ENCODE measurements around the gene KLHL1.

KLHL1 gene

GRCh38 chr13:69948016-69948415 lies 160.2 kb downstream of the KLHL1 start:
- no peak overlapping the region for H3K4me3 ChIP-seq (replicated peaks; ENCODE audit: low read depth, low read length)
- TF ChIP-seq CTCF (IDR thresholded peaks at IDR 0.05; ENCODE audit: low read length, missing control alignments), result no peak
- DNase-seq (ENCODE audit: low read depth), result no peak

GRCh38 chr13:69947582-69947981 lies 160.7 kb downstream of the KLHL1 start:
- DNase-seq (ENCODE audit: low read depth), result no peak
- TF ChIP-seq CTCF (IDR thresholded peaks at IDR 0.05; ENCODE audit: low read length, missing control alignments), result no peak

GRCh38 chr13:69946511-69946910 lies 161.7 kb downstream of the KLHL1 start:
- H3K4me3 ChIP-seq (replicated peaks; ENCODE audit: low read depth, low read length), result no peak overlapping the region
- DNase-seq (ENCODE audit: low read depth), result no peak
- no peak for TF ChIP-seq CTCF (IDR thresholded peaks at IDR 0.05; ENCODE audit: low read length, missing control alignments)

More at GRCh38 chr13:69947582-69947981, 160.7 kb downstream of the KLHL1 start:
- H3K4me3 ChIP-seq (replicated peaks; ENCODE audit: low read depth, low read length), result no peak overlapping the region

GRCh38 chr13:69935043-69935442 lies 173.2 kb downstream of the KLHL1 start:
- H3K4me3 ChIP-seq (replicated peaks; ENCODE audit: low read depth, low read length), result no peak overlapping the region
- no peak for TF ChIP-seq CTCF (IDR thresholded peaks at IDR 0.05; ENCODE audit: low read length, missing control alignments)
- DNase-seq (ENCODE audit: low read depth), result no peak

- DNase-seq (ENCODE audit: low read depth), result no peak
- H3K4me3 ChIP-seq (replicated peaks; ENCODE audit: low read depth, low read length), result no peak overlapping the region
- TF ChIP-seq CTCF (IDR thresholded peaks at IDR 0.05; ENCODE audit: low read length, missing control alignments), result no peak
These were observed 180.0 kb downstream of the KLHL1 start for GRCh38 chr13:69928262-69928661.

- DNase-seq (ENCODE audit: low read depth), result no peak
- no peak overlapping the region for H3K4me3 ChIP-seq (replicated peaks; ENCODE audit: low read depth, low read length)
- no peak for TF ChIP-seq CTCF (IDR thresholded peaks at IDR 0.05; ENCODE audit: low read length, missing control alignments)
These were observed 187.1 kb downstream of the KLHL1 start for GRCh38 chr13:69921156-69921555.

- no peak overlapping the region for H3K4me3 ChIP-seq (replicated peaks; ENCODE audit: low read depth, low read length)
- no peak for TF ChIP-seq CTCF (IDR thresholded peaks at IDR 0.05; ENCODE audit: low read length, missing control alignments)
- no peak for DNase-seq (ENCODE audit: low read depth)
These were observed 195.6 kb downstream of the KLHL1 start for GRCh38 chr13:69912630-69913029.
